ES-I3 (cell line): ENCODE measurements around the gene CLDN14.

ENCODE experiments used
- H3K36me3 ChIP-seq: 2 replicates; pipeline ENCODE4 v1.6.1; 2013; ENCODE audit warnings: mild to moderate bottlenecking, low read length, control low read depth, moderate library complexity; ENCODE audit not compliant: insufficient read depth
- H3K4me1 ChIP-seq: 2 replicates; pipeline ENCODE4 v1.6.1; 2013; ENCODE audit warnings: mild to moderate bottlenecking, control low read depth, low read length; ENCODE audit not compliant: insufficient read depth
- H3K9ac ChIP-seq: 2 replicates; pipeline ENCODE4 v1.6.1; 2013; ENCODE audit warnings: low read depth, mild to moderate bottlenecking, low read length, moderate library complexity
- H3K9me3 ChIP-seq: 2 replicates; pipeline ENCODE4 v1.6.1; 2013; ENCODE audit warnings: mild to moderate bottlenecking, low read length, moderate library complexity; ENCODE audit not compliant: control insufficient read depth, insufficient read depth

CLDN14 gene

GRCh38 chr21:36451506-36451905, 28.4 kb downstream of the CLDN14 start:
- H3K36me3 ChIP-seq, result no peaks in the 10 kb centered on the region
- H3K4me1 ChIP-seq, result peaks cover 13% of the 10 kb centered on the region; the same call in 1 of the 2 replicates
- H3K9me3 ChIP-seq, result no peaks in the 10 kb centered on the region
- H3K9ac ChIP-seq, result no peak overlapping the region

GRCh38 chr21:36450511-36450910, 29.4 kb downstream of the CLDN14 start:
- Histone ChIP-seq H3K9me3 (no peaks in the 10 kb centered on the region), H3K4me1 (peaks cover 13% of the 10 kb centered on the region; the same call in 1 of the 2 replicates), H3K9ac (no peak overlapping the region), H3K36me3 (no peaks in the 10 kb centered on the region)

DNA sequence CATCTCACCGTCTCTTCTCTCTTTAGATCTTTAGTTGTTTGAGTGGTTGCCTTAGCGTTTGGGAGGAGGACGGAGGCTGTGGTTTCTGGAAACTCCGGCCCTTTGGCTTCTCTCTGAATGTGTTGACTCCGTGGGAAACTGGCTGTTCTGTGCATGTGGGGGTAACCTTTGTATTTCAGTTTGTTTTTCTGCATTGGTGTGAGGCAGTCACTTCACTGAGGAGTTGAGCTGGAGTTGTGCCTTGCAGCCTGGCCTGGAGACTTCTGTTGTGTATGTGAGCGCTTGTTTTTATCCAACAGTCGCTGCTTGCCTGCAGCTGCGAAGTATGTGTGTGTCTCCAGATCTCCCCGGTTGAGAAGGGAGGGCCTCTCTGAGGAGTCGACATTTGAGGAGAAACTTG, 33.6 kb downstream of the CLDN14 start:
- H3K4me1 ChIP-seq, result no peaks in the 10 kb centered on the region
- H3K36me3 ChIP-seq, result no peaks in the 10 kb centered on the region
- H3K9me3 ChIP-seq, result no peaks in the 10 kb centered on the region
- H3K9ac ChIP-seq, result no peak overlapping the region

- H3K9me3 ChIP-seq, result no peaks in the 10 kb centered on the region
- H3K36me3 ChIP-seq, result no peaks in the 10 kb centered on the region
- H3K9ac ChIP-seq, result no peak overlapping the region
- no peaks in the 10 kb centered on the region for H3K4me1 ChIP-seq
Observed at GRCh38 chr21:36441715-36442114, 38.2 kb downstream of the CLDN14 start.

GRCh38 chr21:36437745-36438128, 42.2 kb downstream of the CLDN14 start:
- Histone ChIP-seq H3K4me1 (no peaks in the 10 kb centered on the region), H3K9me3 (no peaks in the 10 kb centered on the region), H3K9ac (no peak overlapping the region), H3K36me3 (no peaks in the 10 kb centered on the region)

DNA sequence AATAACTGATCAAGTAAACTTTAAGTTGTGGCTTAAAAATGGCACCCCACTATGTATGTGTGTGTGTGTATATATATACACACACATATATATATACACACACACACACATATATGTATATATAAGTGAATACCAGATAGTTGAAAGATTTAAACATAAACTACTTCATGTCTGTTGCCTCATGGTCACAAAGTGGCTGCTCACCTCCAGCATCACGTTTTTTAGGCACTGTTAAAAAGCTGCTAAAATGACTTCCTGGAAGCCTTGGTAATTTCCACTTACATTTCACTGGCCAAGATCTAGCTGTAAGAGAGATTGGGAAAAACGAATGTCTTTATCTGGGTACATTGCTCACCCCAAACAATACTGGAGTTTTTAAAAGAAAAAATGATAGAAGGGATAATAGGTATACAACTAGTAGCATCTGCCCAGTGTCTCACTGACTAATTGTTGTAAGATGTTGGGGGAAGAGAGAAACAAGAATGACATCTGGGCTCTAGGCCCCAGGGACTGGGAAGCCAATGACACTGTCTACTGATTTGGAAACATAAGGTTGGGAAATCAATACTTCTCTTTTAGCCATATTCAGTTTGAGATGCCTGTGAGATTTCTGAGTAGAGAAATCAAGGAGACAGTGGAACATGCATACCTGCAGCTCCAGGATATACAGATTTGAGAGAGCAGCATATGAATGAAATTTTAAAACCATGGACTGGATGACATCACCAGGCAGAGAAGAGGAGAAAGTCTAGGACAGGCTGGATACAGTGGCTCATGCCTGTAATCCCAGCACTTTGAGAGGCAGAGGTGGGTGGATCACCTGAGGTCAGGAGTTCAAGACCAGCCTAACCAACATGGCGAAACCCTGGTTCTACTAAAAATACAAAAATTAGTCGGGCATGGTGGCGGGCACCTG, 42.8 kb downstream of the CLDN14 start:
- no peaks in the 10 kb centered on the region for H3K9me3 ChIP-seq
- no peak overlapping the region for H3K9ac ChIP-seq
- no peaks in the 10 kb centered on the region for H3K4me1 ChIP-seq
- H3K36me3 ChIP-seq, result no peaks in the 10 kb centered on the region

DNA sequence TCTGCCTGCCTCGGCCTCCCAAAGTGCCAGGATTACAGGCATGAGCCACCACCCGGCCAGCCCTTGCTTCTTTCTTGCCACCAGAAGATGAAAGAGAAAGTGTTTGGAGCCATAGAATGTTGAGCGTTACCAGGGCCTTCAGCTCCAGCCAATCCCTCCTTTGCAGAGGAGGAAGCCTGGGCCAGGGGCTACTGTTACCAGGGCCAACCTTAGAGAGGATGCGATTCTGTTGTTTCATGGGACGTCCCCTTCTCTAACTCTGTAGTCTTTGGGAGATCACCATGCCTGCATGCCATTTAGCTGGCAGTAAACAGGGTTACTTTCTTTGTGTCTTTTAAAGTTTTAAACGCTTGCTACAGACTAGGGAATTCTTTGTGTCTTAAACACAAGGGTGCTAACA, 45.8 kb downstream of the CLDN14 start:
- H3K36me3 ChIP-seq, result no peaks in the 10 kb centered on the region
- H3K9me3 ChIP-seq, result no peaks in the 10 kb centered on the region
- peaks cover 3% of the 10 kb centered on the region; the same call in 1 of the 2 replicates for H3K4me1 ChIP-seq
- H3K9ac ChIP-seq, result no peak overlapping the region

DNA sequence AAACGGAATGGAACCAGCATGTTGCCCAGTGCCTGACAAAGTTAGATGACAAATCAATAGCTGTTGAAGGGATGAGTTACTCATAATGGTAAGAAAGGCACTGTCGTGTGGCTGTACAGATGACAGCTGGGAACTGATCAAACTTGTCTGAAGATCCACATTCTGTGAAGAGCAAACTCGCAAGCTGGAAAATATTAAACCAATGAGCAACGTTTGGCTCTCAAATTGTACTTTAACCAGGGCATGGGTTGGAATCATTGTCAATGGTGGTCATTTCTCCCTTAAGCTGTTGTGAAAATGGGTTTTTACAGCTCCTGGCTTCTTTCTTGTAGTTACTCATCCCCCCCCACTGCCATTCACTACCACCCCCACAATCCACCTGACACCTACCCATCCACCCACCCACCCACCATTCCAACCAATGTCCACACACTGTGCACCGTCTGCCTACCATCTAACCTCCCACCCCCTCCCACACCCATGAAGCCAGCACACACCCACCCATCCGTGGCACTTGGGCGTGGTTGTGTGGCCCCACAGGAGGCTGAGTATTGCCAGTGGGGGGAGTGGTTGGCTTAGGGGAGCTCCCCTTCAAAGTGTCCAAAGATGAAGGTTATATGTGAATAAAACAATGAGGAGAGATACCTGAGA, 46.7 kb downstream of the CLDN14 start:
- Histone ChIP-seq H3K4me1 (peaks cover 3% of the 10 kb centered on the region; the same call in 1 of the 2 replicates), H3K9ac (no peak overlapping the region), H3K36me3 (no peaks in the 10 kb centered on the region), H3K9me3 (no peaks in the 10 kb centered on the region)

- H3K9me3 ChIP-seq, result no peaks in the 10 kb centered on the region
- no peak overlapping the region for H3K9ac ChIP-seq
- H3K36me3 ChIP-seq, result no peaks in the 10 kb centered on the region
- peaks cover 3% of the 10 kb centered on the region; the same call in 1 of the 2 replicates for H3K4me1 ChIP-seq
Observed at GRCh38 chr21:36431252-36431651, 48.7 kb downstream of the CLDN14 start.

DNA sequence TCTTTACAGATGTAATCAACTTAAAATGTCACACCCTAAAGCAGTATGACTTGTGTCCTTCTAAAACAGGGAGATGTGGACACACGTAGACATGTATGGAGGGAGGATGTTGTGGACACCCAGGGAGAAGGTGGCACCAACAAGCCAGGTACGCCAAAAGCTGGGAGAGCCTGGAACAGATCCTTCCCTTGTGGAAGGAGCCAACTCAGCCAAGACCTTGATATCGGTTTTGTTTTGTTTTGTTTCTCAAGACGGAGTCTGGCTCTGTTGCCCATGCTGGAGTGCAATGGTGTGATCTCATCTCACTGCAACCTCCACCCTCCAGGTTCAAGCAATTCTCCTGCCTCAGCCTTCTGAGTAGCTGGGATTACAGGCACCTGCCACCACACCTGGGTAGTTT, 49.1 kb downstream of the CLDN14 start:
- Histone ChIP-seq H3K9ac (no peak overlapping the region), H3K36me3 (no peaks in the 10 kb centered on the region), H3K4me1 (peaks cover 3% of the 10 kb centered on the region; the same call in 1 of the 2 replicates), H3K9me3 (no peaks in the 10 kb centered on the region)

DNA sequence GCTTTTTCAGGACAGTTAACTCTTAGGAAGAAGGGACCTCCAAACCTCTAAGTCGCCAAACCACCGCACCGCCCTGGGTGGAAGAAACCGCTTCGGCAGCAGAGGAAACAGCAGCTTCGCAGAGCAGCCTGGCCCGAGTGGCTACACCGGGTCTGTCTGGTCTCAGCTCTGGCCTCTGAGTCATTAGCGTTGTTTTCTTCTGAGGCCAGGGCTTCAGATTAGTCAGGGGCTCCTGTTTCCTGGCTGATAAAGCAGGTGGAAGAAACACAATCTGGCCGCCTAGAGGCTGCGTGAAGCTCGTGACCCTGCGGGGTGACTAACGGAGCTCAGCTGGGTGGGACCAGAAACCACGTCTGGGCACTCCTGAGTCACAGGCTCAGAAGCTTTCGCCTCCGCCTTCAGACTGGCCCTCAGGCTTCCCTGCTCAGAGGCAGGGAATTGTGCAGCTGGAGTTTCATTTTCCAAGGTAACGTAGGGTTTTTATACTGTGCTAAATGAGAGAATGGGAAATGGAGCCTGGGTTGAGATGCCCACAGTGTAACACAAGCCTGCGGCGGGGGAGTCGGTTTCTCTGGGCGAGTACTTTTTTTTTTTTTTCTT, 49.9 kb downstream of the CLDN14 start:
- Histone ChIP-seq H3K9ac (no peak overlapping the region), H3K4me1 (peaks cover 3% of the 10 kb centered on the region; the same call in 1 of the 2 replicates), H3K9me3 (no peaks in the 10 kb centered on the region), H3K36me3 (no peaks in the 10 kb centered on the region)

DNA sequence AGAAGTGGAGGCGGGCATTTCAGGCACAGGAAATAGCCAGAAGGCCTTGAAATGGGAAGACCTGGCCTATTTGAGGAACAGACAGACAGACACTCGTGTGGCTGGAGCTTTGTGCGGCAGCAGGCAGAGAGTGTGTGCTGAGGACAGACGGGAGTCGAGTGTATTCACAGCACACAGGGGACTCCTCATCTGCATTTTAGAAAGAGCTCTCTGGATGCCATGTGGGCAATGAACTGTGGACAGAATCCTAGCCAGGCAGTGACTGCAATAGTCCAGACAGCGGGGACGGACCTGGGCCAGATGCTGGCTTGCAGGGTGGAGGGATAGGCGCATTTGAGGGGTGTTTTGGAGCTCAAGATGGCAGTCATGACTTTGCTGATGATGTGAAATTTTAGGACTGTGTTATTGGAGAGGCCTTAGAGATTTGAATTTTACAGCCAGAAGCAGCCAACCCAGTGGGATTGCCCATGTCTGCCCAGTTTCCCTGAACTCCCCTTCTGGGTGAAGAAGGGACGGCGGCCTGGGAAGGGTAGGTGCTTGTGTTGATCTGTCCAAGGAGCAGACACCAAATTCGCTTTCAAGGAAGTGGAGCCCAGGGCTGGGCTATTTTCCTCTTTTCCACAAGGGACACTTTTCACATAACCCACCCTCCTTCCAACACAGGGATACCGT, 51.0 kb downstream of the CLDN14 start:
- no peaks in the 10 kb centered on the region for H3K9me3 ChIP-seq
- no peak overlapping the region for H3K9ac ChIP-seq
- H3K4me1 ChIP-seq, result peaks cover 3% of the 10 kb centered on the region; the same call in 1 of the 2 replicates
- H3K36me3 ChIP-seq, result no peaks in the 10 kb centered on the region

DNA sequence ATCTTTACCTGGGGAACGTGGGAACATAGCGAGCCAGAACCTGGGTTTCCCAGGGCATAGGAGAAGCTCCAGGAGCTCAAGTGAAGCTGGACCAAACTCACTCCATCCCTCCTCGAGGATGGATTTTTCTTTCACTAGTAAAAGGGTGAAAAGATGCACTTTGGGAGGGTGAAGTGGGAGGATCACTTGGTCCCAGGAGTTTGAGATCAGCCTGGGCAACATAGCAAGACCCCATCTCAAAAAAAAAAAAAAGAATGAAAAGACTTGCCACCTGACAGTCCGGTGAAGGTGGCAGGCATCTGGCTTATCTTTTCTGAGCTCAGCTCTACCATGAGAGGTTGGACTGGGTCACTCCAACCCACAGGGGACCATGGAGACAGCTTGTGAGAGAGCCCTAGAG, 52.4 kb downstream of the CLDN14 start:
- no peaks in the 10 kb centered on the region for H3K9me3 ChIP-seq
- H3K4me1 ChIP-seq, result peaks cover 7% of the 10 kb centered on the region; the same call in 1 of the 2 replicates
- H3K36me3 ChIP-seq, result no peaks in the 10 kb centered on the region
- H3K9ac ChIP-seq, result no peak overlapping the region

GRCh38 chr21:36425286-36425685, 54.6 kb downstream of the CLDN14 start:
- H3K9ac ChIP-seq, result no peak overlapping the region
- no peaks in the 10 kb centered on the region for H3K9me3 ChIP-seq
- H3K36me3 ChIP-seq, result no peaks in the 10 kb centered on the region
- peaks cover 10% of the 10 kb centered on the region; the same call in 1 of the 2 replicates for H3K4me1 ChIP-seq
